NT2/D1 (cell line): ENCODE measurements around the gene SHISA6.

ENCODE experiments used
- SUZ12 ChIP-seq: IDR thresholded peaks from 2 replicates; pipeline ENCODE4 v1.6.1; 2011; ENCODE audit not compliant: insufficient read length, insufficient read depth; ENCODE audit errors: extremely low read depth
- YY1 ChIP-seq: IDR thresholded peaks from 2 replicates; pipeline ENCODE4 v1.6.1; 2011; ENCODE audit not compliant: insufficient read length, insufficient read depth
- ZNF274 ChIP-seq: IDR thresholded peaks from 2 replicates; pipeline ENCODE4 v1.6.1; 2011; ENCODE audit warnings: mild to moderate bottlenecking, low read depth, low read length

DNA sequence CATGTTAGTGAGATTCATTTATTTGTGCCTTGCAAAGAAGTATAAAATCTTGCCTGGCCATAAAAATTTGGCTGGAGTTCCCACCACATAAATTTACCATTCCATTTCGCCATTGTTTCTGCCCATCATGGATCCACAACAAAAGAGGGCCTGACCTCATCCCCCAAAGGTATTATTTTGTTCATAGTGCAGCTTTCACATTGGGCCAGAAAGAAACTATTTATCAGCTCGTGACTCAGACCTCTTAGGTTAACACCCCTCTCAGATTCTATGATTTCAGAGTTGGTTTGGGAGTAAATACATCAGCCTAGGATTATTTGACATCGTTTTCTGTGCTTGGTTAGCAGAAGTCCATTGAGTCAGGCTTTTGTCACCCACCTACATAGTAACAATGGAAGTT lies 108.1 kb downstream of the SHISA6 start:
- TF ChIP-seq SUZ12: no peak
- TF ChIP-seq YY1: no peak
- TF ChIP-seq ZNF274: no peak
